MM.1S (cell line): ENCODE results near the gene LYPD1.
A peak's percentile ranks its signal among the peaks of the same experiment; 100 is the strongest.

Source experiments
- DNase-seq: peaks from one replicate; pipeline ENCODE4 v3.0.0-alpha.2; 2015
- H2AFZ ChIP-seq: fragments of 300-600 bp; sonication (generic); 2 replicates; pipeline ENCODE4 v1.6.0; 2016; ENCODE audit warnings: antibody characterized with exemption, low read length
- H3F3A ChIP-seq: fragments of 300-600 bp; sonication (generic); 2 replicates; pipeline ENCODE4 v1.6.1; 2016; ENCODE audit warnings: mild to moderate bottlenecking, antibody characterized with exemption, low read length, moderate library complexity, mixed read lengths; ENCODE audit not compliant: insufficient read depth
- H3K27ac ChIP-seq: fragments of 300-600 bp; sonication (generic); 2 replicates; pipeline ENCODE4 v1.5.1; 2016; ENCODE audit warnings: mild to moderate bottlenecking, low read length
- H3K27me3 ChIP-seq: fragments of 300-600 bp; sonication (generic); replicated peaks from 2 replicates; pipeline ENCODE4 v1.6.0; 2016; ENCODE audit warnings: low read length; ENCODE audit not compliant: insufficient read depth
- H3K36me3 ChIP-seq: fragments of 300-600 bp; sonication (generic); replicated peaks from 2 replicates; pipeline ENCODE4 v1.6.1; 2016; ENCODE audit warnings: mild to moderate bottlenecking, low read length, mixed read lengths; ENCODE audit not compliant: insufficient read depth
- H3K4me1 ChIP-seq: fragments of 300-600 bp; sonication (generic); 2 replicates; pipeline ENCODE4 v1.6.1; 2016; ENCODE audit warnings: low read length, mixed read lengths
- H3K4me2 ChIP-seq: fragments of 300-600 bp; sonication (generic); 2 replicates; pipeline ENCODE4 v1.6.0; 2016; ENCODE audit warnings: low read depth, low read length
- H3K4me3 ChIP-seq: fragments of 300-600 bp; sonication (generic); 2 replicates; pipeline ENCODE4 v1.5.1; 2016; ENCODE audit warnings: low read length, mixed read lengths
- H3K79me2 ChIP-seq: fragments of 300-600 bp; sonication (generic); 2 replicates; pipeline ENCODE4 v1.6.1; 2016; ENCODE audit warnings: mixed run types, low read length, mixed read lengths
- H3K9ac ChIP-seq: fragments of 300-600 bp; sonication (generic); 2 replicates; pipeline ENCODE4 v1.6.1; 2016; ENCODE audit warnings: low read length, mixed read lengths
- H3K9me2 ChIP-seq: fragments of 300-600 bp; sonication (generic); replicated peaks from 2 replicates; pipeline ENCODE4 v1.6.1; 2016; ENCODE audit warnings: mild to moderate bottlenecking, low read length, mixed read lengths; ENCODE audit not compliant: insufficient read depth
- H3K9me3 ChIP-seq: fragments of 300-600 bp; sonication (generic); replicated peaks from 2 replicates; pipeline ENCODE4 v1.6.1; 2016; ENCODE audit warnings: mild to moderate bottlenecking, low read length, mixed read lengths; ENCODE audit not compliant: insufficient read depth
- H4K20me1 ChIP-seq: fragments of 300-600 bp; sonication (generic); 2 replicates; pipeline ENCODE4 v1.6.1; 2016; ENCODE audit warnings: mild to moderate bottlenecking, low read length, moderate library complexity, mixed read lengths; ENCODE audit not compliant: insufficient read depth
- EZH2 ChIP-seq: fragments of 300-600 bp; sonication (generic); optimal IDR thresholded peaks from 2 replicates; pipeline ENCODE3; 2017; ENCODE audit warnings: low read depth, mild to moderate bottlenecking, antibody characterized with exemption, low read length, mixed read lengths
- EZH2phosphoT487 ChIP-seq: fragments of 300-600 bp; sonication (generic); IDR thresholded peaks from 2 replicates; pipeline ENCODE4 v1.6.1; 2018; ENCODE audit warnings: antibody characterized with exemption, low read length
- TF ChIP-seq, protein P1 (sequence below): fragments of 300-600 bp; sonication (generic); IDR thresholded peaks from 2 replicates; pipeline ENCODE4 v1.5.1; 2016; ENCODE audit warnings: antibody characterized with exemption, low read length, mixed read lengths

The LYPD1 gene

DNA sequence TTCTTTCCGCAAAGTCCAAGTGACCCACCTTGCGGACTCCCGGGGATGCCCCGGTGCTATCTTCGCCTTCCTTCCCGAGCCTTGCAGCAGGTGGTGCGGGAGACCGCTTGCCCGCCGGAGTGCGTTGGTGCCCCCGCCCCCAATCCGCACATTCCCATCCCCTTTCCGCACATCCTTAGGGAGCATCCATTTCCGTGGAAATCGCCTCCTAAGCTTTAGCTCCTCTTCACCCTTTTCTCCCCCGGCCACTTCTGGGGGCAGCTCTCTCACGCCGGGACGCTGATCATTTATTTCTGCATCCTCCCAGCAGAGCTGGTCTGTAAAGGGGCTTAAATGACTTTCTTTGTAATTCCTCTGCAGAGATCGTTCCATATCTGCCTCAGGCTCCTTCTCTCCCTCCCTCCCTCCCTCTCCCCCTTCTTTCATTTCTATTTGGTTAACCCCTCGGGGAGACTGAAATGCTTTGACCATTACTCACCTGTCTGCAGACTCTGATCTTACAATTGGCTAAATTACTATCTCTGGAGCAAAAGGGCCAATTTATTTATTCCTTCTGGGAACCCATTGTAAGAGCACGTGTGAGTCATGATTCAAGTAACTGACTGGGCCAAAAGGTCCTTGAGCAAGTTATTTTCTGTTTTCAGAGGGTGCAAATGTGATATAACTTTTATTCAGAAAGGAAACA is 1.3 kb upstream of the LYPD1 start:
- Histone ChIP-seq H3K4me1 (no peaks in the 10 kb centered on the region), H3K9ac (no peak overlapping the region), H3K79me2 (no peaks in the 10 kb centered on the region), H3K9me2 (no peaks in the 10 kb centered on the region), H3K36me3 (no peaks in the 10 kb centered on the region), H3K4me2 (no peak overlapping the region), H3F3A (no peaks in the 10 kb centered on the region), H4K20me1 (no peaks in the 10 kb centered on the region), H3K27me3 (no peaks in the 10 kb centered on the region), H3K27ac (no peak overlapping the region), H3K9me3 (no peaks in the 10 kb centered on the region), H3K4me3 (no peak overlapping the region), H2AFZ (no peak overlapping the region)
- no peak for TF ChIP-seq EZH2
- DNase-seq = no peak

DNA sequence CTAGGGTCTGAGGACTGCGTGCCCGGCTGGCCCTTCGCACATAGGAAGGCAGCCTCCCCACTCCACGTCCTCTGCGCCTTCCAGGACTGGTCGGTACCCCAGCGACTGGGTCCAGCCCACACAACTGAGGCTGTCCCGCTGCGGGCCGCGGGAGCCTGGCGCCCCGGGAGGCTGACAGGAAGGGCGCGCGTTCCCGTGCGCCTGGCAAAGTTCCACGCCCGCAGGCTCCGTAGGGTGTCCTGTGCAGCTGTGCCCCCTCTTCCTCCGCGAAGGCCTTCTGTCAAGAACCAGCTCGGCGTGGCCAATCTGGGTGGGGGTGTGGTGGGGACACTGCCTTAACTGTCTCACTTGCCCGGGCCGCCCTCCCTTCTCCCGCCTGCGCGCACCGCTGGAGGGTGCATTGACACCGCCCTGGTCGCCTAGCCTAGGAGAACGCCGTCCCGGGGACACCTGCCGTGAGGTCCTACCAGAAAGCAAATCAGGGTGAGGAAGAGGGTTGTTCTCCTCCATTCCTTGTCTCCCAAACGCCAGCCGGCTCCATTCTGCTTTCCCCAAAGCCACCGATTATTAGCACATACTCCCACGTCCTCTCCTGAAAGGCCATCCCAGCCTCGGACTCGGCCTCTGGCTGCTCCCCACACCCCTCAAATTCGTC is 618 bp upstream of the LYPD1 start:
- Histone ChIP-seq H3K9me2 (no peaks in the 10 kb centered on the region), H3K79me2 (no peaks in the 10 kb centered on the region), H3K4me1 (no peaks in the 10 kb centered on the region), H3K9ac (no peak overlapping the region), H2AFZ (no peak overlapping the region), H3K4me2 (no peak overlapping the region), H3K27me3 (no peaks in the 10 kb centered on the region), H3K27ac (no peak overlapping the region), H3F3A (no peaks in the 10 kb centered on the region), H3K9me3 (no peaks in the 10 kb centered on the region), H4K20me1 (no peaks in the 10 kb centered on the region), H3K36me3 (no peaks in the 10 kb centered on the region), H3K4me3 (no peak overlapping the region)
- TF ChIP-seq EZH2phosphoT487 (no peak), EZH2 (no peak)
- TF ChIP-seq, protein P1, sequence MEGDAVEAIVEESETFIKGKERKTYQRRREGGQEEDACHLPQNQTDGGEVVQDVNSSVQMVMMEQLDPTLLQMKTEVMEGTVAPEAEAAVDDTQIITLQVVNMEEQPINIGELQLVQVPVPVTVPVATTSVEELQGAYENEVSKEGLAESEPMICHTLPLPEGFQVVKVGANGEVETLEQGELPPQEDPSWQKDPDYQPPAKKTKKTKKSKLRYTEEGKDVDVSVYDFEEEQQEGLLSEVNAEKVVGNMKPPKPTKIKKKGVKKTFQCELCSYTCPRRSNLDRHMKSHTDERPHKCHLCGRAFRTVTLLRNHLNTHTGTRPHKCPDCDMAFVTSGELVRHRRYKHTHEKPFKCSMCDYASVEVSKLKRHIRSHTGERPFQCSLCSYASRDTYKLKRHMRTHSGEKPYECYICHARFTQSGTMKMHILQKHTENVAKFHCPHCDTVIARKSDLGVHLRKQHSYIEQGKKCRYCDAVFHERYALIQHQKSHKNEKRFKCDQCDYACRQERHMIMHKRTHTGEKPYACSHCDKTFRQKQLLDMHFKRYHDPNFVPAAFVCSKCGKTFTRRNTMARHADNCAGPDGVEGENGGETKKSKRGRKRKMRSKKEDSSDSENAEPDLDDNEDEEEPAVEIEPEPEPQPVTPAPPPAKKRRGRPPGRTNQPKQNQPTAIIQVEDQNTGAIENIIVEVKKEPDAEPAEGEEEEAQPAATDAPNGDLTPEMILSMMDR = no peak
- no peak for DNase-seq

DNA sequence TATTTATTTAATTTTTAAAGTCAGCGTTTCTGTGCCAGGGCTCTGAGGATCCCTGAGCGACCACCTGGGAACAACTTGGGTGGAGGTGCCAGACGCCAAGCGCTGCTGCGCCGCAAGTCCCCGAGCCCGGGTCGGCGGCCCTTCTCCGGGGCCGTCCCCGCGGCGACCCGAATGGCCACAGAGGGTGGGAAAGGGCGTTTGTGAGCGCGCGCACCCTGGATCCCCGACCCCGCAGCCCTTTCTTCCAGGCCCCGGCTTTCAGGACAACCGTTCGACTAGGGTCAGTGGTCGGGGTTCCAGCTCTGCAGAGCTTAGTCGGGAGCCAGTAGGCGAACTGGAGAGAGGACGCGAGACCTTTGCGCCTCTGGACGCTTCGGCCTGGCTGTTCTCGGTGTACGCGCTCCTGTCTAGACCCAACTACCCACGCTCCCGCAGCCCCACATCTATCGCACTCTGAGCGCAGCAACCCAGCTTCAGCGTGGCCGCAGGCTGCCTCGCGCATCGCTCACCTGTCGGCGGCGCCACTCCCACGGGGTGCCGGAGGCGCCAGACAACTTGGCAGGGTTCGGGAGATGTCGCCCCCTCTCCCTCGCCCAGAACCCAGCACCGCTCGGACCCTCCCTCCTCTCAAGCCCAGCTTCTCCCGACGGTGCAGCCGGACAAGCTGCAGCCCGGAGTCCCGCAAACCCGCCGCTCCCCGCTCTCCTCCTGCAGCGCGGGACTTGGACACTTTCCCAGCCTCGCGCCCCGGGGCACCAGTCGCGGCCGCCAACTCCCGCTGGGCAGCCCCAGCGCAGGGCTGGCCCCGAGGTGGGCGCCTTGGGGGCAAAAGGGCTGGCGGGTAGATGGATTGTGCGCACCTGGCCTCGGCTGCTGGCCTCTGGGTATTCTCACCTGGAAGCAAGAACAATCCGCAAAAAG is 758 bp downstream of the LYPD1 start:
- Histone ChIP-seq H3K27ac (no peak overlapping the region), H3K9me3 (no peaks in the 10 kb centered on the region), H3K9me2 (no peaks in the 10 kb centered on the region), H3K36me3 (no peaks in the 10 kb centered on the region), H4K20me1 (no peaks in the 10 kb centered on the region), H3F3A (no peaks in the 10 kb centered on the region), H3K27me3 (no peaks in the 10 kb centered on the region), H3K79me2 (no peaks in the 10 kb centered on the region), H3K4me1 (no peaks in the 10 kb centered on the region), H3K4me2 (peak overlapping the region; percentile 22; the same call in 1 of the 2 replicates), H2AFZ (no peak overlapping the region), H3K9ac (no peak overlapping the region), H3K4me3 (no peak overlapping the region)
- DNase-seq = no peak
- no peak for TF ChIP-seq EZH2phosphoT487
- TF ChIP-seq, protein P1 = no peak
- TF ChIP-seq EZH2 = no peak
